ENCODE data around the gene ALKBH5. TPM values are rescaled to one million over a fixed set of nuclear protein-coding genes. Genes with fewer than 3 reads are reported as not detected.

The ALKBH5 gene
- total RNA-seq, 4 donors from 2014 or later: 188 to 271 (median 224) TPM

DNA sequence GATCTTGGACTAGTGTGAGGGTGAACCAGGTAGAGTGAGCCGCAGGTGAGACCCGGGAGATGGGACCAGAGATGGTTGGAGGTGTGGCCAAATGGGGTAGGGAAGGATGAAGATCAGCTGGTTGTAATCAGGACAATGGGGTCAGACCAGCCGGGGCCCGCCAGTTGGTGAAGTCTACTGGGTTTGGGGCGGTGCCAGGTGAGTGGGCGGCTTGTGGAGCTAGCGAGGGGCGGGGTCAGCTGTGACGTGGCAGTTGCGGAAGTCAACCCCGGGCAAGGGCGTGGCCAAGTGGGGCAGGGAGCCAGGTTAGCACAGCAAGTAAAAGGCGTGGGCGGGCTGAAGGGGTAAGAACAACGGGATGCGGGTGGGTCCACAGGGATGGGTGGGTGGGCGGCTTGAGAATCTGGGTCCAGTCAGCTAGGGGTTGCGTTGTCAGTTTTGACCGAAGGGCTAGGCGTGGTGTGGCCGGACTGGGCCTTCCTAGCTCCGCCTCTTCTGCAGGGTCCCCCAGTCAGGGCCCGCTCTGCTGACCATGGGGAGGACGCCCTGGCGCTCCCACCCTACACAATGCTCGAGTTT lies 25.5 kb upstream of the ALKBH5 start:
- intact Hi-C loops (cut with DNase I; ENCODE audit: low total_unique reads): no loop called here
- H3K4me3 ChIP-seq: peak overlapping the region; percentile 44 to 54 (median 50)

GRCh38 chr17:18159551-18160120 lies 24.0 kb upstream of the ALKBH5 start:
- DNase-seq (no peak), ATAC-seq (no peak)
- TF ChIP-seq POLR2A (IDR thresholded peaks at IDR 0.05): no peak
- TF ChIP-seq, protein P1, sequence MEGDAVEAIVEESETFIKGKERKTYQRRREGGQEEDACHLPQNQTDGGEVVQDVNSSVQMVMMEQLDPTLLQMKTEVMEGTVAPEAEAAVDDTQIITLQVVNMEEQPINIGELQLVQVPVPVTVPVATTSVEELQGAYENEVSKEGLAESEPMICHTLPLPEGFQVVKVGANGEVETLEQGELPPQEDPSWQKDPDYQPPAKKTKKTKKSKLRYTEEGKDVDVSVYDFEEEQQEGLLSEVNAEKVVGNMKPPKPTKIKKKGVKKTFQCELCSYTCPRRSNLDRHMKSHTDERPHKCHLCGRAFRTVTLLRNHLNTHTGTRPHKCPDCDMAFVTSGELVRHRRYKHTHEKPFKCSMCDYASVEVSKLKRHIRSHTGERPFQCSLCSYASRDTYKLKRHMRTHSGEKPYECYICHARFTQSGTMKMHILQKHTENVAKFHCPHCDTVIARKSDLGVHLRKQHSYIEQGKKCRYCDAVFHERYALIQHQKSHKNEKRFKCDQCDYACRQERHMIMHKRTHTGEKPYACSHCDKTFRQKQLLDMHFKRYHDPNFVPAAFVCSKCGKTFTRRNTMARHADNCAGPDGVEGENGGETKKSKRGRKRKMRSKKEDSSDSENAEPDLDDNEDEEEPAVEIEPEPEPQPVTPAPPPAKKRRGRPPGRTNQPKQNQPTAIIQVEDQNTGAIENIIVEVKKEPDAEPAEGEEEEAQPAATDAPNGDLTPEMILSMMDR (IDR thresholded peaks at IDR 0.05 in 4 of 5, conservative IDR thresholded peaks at IDR 0.05 in 1 of 5): no peak
- in situ Hi-C loops (cut with MboI; ENCODE audit: low sequenced_read_pairs in 4 of 4) (no loop called here), intact Hi-C loops (cut with DNase I; ENCODE audit: low total_unique reads) (no loop called here)
- H3K27me3 ChIP-seq: no peaks in the 10 kb centered on the region
- no peak overlapping the region for H3K27ac ChIP-seq
- H3K36me3 ChIP-seq: no peaks in the 10 kb centered on the region
- H3K4me1 ChIP-seq: no peaks in the 10 kb centered on the region
- no peaks in the 10 kb centered on the region for H3K9me3 ChIP-seq
- no peak overlapping the region for H3K4me3 ChIP-seq

More for the DNA sequence above, 25.5 kb upstream of the ALKBH5 start:
- Histone ChIP-seq H3K36me3 (no peaks in the 10 kb centered on the region), H3K27me3 (no peaks in the 10 kb centered on the region), H3K4me1 (no peaks in the 10 kb centered on the region), H3K27ac (peak overlapping the region in 2 of 4 donors; percentile 29 to 47), H3K9me3 (no peaks in the 10 kb centered on the region)
- TF ChIP-seq, protein P1 (IDR thresholded peaks at IDR 0.05 in 4 of 5, conservative IDR thresholded peaks at IDR 0.05 in 1 of 5): no peak
- no peak for TF ChIP-seq POLR2A (IDR thresholded peaks at IDR 0.05)
- DNase-seq: peak; percentile 53 to 71
- ATAC-seq: peak; percentile 22 to 28
- in situ Hi-C loops (cut with MboI; ENCODE audit: low sequenced_read_pairs in 4 of 4): no loop called here

DNA sequence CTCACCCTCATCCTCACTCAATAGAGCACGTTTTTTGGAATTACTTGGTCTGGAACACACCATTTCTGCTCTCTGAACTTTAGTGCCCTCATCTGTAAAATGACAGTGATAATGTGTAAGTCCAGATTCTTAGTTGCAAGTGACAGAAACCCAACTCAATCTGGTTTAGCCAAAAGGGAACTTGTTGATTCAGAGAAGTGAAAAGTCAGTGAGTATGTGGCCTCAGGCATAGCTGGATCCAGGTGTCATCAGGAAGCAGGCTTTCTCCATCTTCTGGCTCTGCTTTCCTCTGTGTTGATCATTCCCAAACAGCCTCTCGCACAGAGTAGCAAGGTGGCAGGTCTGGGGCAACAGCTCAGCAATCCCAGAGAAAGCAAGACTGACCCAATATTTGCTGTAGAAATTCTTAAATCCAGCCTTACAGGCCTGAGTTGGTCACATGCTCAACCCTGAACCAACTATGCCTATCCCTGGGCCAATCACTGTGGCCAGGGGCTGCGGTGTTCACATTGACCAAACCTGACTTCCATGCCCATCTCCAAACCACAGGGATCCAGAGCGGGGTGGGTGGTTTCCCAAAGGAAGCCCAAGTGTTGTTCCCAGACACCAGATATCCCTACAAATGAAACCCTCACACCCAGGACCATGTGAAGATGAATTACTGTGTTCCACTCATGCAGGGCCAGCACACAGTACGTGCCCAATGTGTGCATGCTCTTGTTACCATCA lies 23.3 kb upstream of the ALKBH5 start:
- Histone ChIP-seq H3K4me3 (no peak overlapping the region), H3K27ac (no peak overlapping the region), H3K9me3 (no peaks in the 10 kb centered on the region), H3K36me3 (no peaks in the 10 kb centered on the region), H3K27me3 (no peaks in the 10 kb centered on the region), H3K4me1 (no peaks in the 10 kb centered on the region)
- intact Hi-C loops (cut with DNase I; ENCODE audit: low total_unique reads): no loop called here
- TF ChIP-seq POLR2A (IDR thresholded peaks at IDR 0.05): no peak
- TF ChIP-seq, protein P1 (IDR thresholded peaks at IDR 0.05 in 4 of 5, conservative IDR thresholded peaks at IDR 0.05 in 1 of 5): no peak
- in situ Hi-C loops (cut with MboI; ENCODE audit: low sequenced_read_pairs in 4 of 4): no loop called here
- ATAC-seq (no peak), DNase-seq (no peak)

DNA sequence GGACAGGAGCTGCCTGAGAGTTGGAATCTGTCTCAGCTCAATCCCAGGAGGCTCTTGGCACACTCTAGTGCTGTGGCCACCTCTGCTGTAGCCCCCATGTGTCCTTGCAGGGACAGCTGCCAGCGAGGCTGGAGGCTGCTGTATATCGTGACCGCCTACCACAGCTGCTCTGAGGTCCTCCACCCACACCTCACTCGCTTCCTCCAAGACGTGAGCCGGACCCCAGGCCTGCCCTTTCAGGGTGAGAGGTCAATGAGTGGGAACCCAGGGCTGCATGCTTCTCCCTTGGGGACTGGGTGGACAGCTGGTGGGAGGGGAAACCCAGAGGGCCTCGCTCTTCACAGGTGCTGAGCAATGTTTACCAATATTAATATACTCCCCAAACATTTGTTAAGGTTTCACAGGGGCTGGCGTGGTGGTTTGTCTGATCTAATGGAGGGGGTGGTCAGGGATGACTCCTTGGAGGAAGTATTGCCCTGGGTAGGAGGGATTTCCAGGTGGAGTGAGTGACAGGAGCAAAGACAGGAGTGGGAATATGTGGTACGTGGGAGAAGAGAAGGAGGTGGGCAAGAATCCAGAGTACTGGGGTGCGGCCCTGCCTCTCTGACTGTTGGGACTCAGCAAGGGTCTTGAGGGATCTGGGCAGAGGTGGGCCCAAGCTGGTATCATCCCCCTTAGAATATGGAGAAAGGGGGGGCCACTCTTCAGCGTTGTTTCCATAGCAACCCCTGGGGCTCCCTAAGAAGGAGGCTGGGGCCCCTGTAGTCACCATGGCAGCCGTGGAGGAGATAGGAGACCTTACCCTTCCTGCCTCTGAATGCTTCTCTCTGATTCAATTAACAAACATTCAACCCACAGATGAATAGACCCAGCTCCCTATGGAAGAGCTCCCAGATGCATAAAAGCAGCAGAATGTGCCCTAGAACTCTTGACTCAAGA lies 22.2 kb upstream of the ALKBH5 start:
- Histone ChIP-seq H3K4me3 (no peak overlapping the region), H3K27me3 (no peaks in the 10 kb centered on the region), H3K27ac (no peak overlapping the region), H3K4me1 (no peaks in the 10 kb centered on the region), H3K9me3 (no peaks in the 10 kb centered on the region), H3K36me3 (no peaks in the 10 kb centered on the region)
- DNase-seq: no peak
- no peak for TF ChIP-seq POLR2A (IDR thresholded peaks at IDR 0.05)
- TF ChIP-seq, protein P1 (IDR thresholded peaks at IDR 0.05 in 4 of 5, conservative IDR thresholded peaks at IDR 0.05 in 1 of 5): no peak
- intact Hi-C loops (cut with DNase I; ENCODE audit: low total_unique reads) (no loop called here), in situ Hi-C loops (cut with MboI; ENCODE audit: low sequenced_read_pairs in 4 of 4) (no loop called here)
- no peak for ATAC-seq
